Stimulated activated CD8-positive, alpha-beta memory T cell treated with anti-CD3 and anti-CD28 coated beads, Interleukin-15, amount 100 ng/mL, for 1 hour (primary cell): ENCODE results near the gene DUS1L.

Experiments
- DNase-seq: peaks from one replicate; pipeline ENCODE4 v3.0.0-alpha.2; 2020; ENCODE audit warnings: low read depth

DUS1L gene

GRCh38 chr17:82012640-82013295 lies 52.8 kb downstream of the DUS1L start:
- no peak for DNase-seq

DNA sequence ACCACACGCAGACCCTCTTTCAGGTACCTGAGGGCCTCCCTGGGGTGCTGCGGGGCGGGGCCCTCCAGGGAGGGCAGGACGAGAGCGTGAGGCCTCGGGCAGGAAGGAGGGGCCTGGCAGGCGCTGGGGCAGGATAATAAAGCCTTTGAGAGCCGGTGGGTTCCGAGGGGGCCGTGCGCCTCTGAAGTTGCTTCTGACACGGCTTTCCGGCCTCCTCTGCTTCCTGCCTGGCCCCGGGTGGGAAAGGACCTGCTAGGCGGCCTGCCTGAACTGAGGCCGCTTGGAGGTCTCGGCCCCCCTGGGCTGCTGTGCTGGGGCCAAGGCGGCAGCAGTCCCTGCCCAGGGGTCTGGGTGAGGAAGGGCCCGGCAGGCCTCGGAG lies 53.4 kb downstream of the DUS1L start:
- no peak for DNase-seq

DNA sequence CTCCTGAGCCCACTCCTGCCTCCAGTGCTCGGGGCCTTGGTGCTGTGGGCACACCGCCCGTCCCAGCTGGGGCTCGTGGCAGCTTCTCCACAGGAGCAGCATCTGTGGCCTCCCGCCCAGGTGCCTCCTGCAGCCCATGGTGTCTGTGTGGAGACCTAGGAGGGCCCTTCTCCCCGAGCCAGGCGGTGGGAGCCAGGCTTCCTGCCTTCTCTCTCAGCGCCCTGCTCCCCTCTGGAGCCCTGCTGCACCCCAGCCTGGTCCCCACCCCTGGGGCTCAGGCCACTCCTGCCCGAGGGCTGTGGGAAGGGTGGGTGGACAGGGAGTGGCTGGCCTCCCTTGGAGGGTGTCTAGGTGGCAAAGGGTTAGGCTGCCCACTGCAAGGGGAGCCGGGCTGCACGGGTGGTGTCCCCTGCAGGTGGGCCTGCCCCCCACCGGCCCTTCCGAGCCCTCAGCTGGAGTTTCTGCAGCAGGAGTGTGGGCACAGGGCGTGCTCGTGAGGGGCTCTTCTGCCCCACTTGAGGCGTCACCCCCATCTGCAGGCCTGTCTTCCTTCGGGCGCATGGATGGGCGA lies 53.9 kb downstream of the DUS1L start:
- no peak for DNase-seq

DNA sequence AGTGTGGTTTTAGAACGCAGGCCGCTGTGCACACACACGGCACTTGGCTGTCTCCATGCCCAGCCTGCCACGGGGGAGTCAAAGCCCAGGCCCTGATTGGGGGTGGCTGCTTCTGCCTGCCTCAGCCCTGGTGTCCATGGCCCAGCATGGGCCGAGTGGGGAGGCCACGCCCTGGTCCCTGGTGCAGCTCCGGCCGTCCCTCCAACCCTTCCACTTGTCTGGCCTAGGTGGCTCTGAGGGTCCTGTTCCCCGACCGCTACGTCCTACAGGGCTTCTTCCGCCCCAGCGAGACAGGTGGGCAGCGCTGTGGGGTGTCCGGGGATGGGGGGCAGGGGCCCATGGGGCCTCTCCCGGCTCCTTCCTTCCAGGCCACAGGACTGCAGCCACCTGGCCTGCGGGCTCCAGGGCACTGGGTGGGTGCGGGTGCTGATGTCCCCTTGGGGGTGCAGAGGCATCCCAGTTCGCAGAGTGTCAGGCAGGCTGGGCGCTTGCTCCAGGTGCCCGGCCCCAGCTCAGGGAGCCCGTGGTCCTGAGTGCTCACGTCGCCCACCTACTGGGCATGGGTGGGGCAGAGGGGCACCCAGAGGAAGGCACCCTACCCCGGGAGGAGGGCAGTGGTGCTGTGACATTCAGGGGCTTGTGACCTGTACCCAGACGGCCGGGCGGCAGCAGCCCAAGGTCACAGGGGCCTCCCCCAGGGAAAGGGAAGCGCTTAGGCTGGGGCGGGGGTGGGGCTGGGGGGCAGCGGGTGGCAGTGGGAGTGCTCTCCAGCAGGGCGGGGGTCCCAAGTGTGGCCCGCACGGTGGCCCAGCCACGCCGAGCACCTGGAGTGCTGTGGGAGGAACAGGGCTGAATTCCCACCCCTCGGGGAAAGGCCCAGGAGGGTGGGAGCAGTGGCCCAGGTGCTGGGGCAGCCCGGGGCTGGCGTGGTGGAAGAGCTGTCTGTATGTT lies 54.8 kb downstream of the DUS1L start:
- DNase-seq = no peak

GRCh38 chr17:82009413-82009812 lies 56.2 kb downstream of the DUS1L start:
- no peak for DNase-seq

- no peak for DNase-seq
Observed at GRCh38 chr17:82008941-82009405, 56.6 kb downstream of the DUS1L start.

DNA sequence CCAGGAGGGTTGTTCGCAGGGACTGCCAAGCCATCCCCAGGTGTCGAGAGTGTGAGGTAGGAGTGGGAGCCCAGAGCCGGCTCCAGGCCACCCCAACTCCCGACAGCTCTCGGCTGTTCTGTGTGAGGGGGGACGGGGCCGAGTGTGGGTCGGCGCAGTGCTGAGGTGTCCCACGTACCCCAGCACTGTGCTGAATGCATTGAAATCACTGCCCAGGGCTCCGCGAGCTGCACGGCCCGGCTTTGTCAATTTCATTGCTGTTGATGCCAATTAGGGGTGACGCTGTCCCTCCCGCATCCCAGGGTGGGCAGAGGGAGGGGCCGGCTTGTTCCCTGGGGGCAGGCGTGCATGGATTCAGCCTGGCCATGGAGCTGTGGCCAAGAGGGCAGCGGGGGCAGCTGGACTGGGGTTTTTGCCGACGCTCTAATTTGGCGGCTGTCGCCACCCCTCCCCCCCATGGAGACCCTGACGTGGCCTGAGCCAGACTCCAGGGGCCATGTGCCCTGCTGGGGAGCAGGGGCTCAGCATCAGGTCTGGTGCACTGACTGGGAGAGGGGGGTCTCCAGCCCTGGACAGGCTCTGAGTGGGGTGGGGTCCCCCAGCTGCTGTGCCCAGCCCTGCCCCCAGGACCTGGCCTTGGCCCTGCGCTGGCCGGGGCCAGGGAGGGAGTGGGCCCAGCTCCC lies 57.2 kb downstream of the DUS1L start:
- DNase-seq = no peak
